DMS 273 (cell line): ENCODE data around the gene MTCL1.

ENCODE experiments used
- DNase-seq: peaks from one replicate; lab custom pipeline; 2025; ENCODE audit not compliant: unreplicated experiment; lab: John Stamatoyannopoulos, UW

MTCL1 gene

DNA sequence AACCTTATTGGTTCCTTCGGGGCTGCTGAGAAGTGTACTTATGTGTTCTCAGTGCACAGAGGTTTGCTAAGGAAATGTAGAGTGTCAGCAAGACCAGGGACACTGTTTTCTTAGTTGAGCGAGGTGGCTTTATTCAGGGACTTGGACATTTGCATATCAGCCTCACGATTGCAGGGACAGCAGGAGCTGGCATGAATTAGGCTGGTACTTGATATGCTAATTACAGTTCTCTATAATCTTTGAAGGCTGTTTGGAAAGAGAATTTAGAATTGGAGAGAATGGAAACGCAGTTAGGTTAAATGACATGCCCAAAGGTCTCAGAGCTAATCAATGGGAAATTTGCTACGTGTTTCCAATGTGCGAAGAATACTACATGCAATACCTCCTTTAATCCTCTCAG lies 18.7 kb upstream of the MTCL1 start:
- DNase-seq, result peak; percentile 72

DNA sequence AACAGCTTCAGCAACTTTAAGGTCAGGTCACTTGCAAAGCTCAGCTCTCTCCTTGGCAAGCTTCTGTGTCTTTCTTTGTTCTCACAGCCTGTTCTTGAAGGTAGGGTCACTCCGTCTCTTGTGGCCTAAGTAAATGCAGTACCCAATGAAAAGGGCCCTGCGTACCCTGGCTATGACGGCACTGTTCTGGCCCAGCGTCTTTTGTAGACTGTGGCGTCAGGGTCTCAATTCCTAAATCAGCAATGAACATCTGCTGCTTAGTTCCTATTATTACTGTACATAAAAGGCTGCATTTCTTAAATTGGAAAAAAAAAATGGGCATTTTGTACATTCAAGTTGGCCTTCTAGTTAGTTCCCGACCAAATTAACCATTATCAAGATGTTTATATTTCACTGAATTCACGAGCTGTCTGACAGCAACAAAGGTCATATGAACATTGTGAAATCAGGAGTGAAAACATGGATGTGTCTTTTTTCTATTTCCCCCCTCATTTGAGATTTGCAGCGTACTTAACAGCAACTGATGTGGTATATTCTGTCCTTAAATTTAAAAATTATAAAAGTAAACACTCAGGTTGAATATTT lies 17.0 kb upstream of the MTCL1 start:
- DNase-seq, result peak; percentile 60

DNA sequence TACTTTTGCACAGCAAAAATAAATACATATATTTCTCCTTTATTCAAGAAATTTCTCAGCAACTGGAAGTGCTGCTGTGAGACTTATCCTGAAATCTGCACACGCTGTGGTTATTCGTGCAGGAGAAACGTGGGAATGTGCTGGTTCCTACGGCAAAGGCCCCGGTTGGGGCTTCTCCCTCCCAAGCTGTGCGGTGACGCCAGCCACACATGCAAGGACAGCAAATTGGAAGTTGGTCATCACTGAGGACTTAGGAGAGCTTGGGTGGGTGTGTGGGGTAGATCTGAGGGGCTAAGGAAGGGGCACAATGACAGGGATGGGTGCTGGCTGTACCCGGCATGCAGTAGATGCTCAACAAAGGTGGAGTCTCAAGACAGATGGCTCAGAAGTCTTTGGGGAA lies 16.5 kb upstream of the MTCL1 start:
- DNase-seq, result no peak

DNA sequence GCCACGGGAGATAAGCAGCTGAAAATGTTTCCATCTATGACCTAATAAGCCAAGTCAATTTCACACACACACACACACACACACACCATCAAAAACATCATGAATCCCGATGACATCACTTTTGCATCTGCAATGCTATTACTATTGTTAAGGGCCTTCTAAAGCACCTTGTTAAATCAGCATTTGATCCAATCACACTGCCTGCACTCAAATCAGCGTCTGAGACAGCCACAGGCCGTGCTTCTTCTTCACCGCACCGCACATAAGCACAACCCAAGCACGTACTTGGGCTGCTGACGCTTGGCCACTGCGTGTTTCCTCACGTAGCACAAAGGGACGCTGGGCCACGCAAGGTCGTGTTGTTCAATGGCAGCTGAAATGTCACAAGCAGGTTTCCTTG lies 15.8 kb upstream of the MTCL1 start:
- DNase-seq, result no peak

DNA sequence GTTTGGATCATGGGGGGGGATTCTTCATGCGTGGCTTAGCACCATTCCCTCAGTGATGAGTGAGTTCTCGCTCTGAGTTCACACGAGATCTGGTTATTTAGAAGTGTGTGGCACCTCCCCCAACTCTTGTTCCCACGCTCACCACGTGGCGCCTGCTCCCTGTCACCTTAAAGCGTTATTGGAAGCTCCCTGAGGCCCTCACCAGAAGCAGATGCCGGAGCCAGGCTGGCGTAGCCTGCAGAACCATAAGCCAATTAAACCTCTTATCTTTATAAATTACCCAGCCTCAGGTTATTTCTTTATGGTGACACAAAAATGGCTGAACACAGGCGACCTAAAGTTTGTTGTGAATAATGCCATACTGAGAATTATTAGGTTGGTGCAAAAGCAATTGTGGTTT lies 10.5 kb upstream of the MTCL1 start:
- no peak for DNase-seq

DNA sequence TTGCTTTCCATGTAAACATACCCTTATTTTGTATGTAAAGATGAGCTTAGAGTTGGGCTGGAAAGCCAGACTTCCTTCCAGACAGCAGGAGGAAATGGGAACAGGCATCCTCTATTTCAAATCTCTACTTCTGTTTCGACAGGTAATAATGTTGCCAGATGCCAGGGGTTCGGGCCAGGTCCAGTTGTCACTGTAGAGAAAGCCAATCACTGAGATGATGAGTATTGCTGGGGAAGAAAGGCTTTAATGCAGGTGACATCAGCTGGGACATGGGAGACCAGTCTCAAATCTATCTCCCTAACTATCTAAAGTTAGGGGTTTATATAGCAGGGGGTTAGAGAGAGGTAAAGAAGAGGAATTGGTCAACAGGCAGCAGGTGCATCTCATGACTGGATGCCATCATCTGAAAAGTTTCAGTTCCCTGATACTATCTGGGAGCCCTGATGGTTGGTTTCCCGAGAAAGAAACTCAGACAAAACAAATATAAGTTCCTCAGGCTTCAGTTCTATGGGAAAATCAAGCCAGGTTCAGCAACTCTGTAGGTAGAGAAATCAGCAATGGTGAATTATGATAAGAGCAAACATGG lies 9.3 kb upstream of the MTCL1 start:
- no peak for DNase-seq

DNA sequence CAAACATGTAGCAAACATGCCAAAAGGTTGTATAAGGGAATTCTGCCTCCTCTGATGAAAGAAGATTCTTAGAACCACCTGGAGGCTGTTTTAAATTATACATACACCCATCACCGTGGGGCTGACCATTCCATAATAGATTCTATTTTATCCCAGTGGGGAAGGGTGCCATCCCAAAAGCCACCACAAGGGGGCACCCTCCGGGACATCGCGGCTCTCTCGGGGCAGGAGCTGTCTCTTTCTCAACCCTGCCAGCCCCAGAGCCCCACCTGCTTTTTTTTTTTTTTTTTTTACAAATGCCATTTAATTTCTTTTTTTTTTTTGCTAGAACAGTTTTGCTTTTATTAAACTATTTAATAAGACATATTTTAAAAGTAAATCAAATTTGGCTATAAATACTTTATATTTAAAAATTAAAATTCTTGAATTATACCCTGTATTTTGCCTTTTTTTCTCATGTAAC lies 8.6 kb upstream of the MTCL1 start:
- peak; percentile 88 for DNase-seq

DNA sequence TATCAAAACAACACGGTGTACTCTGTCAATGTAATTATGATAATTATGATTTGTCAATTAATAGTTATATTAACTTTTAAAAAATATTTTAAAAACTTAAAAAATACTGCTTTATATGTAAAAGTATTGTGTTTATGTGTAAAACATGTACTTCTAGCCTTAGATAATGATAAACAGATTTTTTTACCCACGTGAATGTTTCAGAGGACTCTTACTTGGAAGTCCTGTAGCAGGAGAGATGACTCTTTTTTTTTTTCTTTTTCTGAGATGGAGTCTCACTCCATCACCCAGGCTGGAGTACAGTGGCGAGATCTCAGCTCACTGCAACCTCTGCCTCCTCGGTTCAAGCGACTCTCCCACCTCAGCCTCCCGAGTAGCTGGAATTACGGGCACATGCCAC lies 6.2 kb upstream of the MTCL1 start:
- DNase-seq, result no peak

DNA sequence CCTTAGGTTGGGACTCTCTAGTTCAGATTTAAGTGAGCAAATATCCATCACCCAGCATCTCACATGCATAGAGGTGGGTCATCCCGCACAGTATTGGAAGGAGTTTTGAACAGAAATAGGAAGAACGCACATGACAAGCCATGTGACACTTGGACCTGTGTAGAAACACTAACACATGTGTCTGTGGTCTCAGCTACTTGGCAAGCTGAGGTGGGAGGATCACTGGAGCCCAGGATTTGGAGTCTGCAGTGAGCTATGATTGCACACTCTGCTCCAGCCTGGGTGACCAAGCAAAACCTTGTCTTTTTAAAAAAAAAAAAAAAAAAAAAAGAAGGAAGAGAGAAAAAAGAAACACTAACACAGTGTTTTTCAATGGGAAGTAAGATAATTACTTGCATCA lies 5.4 kb upstream of the MTCL1 start:
- DNase-seq, result no peak

DNA sequence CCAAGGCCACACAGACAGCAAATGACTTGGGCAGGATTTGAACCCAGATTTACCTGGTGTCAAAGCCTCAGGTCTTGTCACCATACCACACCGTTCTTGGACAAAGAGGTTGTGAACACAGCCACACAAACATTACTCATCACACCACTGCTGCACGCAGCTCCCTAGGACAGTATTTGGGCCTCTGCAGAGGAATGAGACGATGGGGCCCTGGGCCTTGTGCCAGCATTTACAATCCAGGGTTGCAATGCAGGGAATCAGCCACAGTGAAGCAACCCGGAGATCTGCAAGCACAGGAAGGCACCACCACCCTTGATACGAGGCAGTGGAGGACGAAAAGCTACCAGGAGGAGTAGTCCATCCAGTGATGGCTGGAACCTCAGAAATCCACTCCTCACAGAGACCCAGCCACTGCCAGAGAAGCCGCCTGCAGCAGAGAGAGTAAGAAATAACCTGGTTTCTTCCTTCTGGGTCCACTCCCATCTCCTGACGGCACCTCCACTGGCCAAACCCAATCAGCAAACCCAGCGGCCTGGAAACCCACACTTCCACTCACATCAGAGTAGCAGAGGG lies 3.7 kb upstream of the MTCL1 start:
- DNase-seq, result peak; percentile 50

DNA sequence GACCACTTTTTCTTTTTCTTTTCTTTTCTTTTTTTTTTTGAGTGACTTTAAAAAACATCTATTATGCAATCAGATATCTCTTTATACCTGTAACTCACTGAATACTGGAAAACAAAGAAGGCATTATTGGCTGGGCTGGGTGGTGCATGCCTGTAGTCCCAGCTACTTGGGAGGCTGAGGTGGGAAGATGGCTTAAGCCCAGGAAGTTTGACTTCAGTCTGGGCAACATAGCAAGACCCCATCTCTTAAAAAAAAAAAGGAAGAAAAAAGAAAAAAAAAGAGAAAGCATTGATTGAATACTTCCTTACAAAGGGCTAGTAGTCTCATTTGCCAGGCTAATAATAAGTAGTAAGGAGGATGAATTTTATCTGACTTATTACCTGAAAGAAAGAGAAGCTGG lies 2.7 kb upstream of the MTCL1 start:
- no peak for DNase-seq

DNA sequence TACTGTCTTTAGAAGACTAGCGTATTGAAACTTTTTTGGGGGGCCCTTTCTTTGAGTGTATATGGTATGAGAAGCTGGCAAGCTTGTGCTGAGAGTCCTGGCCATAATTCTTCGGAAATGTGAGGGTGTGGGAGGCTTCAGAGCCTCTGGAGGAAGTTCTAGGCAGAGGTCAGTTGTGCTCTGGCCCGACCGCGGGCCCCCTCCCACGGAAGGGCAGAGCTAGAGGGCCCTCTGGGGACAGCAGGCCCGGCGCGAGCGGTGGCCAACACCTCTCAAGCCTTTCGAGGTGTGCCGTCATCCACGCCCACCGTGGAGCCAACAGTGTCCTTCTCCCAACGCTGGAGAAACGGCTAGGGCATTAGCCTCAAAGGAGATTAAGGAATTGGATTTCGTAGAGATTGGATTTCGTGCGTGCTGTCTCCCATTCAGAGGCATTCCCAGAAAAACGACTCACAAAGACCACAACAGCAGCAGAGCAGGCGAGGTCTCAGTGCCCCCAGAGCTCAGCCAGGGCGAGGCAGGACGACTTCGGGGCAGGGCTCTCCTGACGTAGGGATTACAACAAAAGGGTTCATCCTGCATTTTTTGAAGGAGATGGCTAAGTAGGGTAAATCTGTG lies 2.2 kb upstream of the MTCL1 start:
- no peak for DNase-seq

DNA sequence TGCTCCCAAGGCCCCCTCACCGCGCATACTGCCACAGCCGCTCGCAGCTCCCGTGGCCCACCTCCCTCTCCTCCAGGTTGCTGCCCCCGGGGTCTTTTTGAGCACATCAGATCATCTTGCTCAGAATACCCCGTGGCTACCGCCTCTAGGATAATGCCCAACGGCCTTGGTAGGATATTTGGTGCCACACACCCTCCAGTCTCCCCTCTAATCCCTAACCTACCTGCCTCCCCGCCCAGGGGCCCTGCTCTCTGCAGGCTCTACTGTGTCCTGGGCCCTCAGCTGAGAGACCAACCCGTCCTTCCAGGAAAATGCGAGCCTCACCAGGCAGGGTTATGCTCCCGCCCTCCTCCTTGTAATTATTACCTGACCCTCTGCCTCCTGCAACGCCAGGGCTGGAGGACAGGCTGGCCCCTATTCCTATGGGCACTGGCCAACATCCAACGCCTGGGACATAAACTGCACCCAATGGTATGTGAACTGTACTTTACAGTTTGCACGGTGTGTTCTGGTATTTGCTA lies 1.5 kb upstream of the MTCL1 start:
- no peak for DNase-seq

DNA sequence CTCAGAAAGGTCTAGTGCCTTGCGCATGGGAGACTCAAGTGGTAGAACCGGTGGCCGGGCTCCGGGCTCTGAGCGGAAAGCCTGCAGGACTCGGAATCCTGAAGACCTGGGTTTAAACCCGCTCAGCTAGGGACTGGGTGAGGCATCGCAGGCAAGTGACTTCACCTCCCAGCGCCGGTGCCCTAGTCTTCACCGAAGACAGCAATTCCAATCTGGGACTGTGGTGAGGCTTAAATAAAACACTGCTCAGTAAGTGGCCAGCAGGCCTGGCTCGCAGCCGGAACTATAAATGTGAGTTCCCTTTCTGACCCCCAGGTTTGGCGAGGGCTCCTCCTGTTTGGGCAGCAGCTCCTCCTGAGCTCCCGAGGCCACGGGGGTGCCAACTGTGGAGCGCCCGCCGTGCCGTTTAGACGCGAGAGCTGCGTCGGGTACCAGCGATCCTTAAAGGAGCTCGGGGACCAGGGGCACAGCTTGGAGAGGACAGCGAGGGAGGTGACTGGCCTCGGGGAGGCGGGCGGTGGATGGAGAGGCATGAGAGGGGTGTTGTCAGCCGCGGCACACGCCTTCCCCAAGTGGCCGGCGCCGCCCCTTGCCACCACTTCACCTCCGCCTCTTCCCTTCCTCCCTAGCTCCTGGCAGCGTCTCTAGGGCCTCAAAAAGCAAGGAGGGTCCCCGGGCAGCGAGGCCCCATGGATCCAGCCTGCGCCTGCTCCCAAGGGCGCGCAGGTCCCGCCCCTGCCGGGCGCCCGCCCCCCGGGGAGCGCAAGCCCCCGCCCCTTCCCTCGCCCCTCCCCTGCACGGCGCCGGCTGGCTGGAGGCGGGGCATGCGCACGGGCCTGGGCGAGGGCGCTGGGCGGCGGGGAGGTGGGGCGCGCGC lies 757 bp upstream of the MTCL1 start:
- peak; percentile 95 for DNase-seq

DNA sequence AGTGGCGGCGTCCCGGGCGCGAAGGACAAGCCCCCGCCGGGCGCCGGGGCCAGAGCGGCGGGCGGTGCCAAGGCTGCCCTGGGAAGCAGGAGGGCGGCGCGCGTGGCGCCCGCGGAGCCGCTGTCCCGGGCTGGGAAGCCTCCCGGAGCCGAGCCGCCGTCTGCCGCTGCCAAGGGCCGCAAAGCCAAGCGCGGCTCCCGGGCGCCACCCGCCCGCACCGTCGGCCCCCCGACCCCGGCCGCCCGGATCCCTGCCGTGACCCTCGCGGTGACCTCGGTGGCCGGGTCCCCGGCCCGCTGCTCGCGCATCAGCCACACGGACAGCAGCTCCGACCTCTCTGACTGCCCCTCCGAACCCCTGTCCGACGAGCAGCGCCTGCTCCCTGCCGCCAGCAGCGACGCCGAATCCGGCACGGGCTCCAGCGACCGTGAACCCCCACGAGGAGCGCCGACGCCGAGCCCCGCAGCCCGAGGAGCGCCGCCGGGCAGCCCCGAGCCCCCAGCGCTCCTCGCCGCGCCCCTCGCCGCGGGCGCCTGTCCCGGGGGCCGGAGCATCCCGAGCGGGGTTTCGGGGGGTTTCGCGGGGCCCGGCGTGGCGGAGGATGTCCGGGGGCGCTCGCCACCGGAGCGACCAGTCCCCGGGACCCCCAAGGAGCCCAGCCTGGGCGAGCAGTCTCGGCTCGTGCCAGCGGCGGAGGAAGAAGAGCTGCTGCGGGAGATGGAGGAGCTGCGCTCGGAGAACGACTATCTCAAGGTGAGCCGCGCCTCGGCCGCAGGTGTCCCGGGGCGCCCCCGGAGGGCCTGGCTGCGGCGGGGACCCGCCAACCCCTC lies 820 bp downstream of the MTCL1 start:
- DNase-seq, result peak; percentile 72

DNA sequence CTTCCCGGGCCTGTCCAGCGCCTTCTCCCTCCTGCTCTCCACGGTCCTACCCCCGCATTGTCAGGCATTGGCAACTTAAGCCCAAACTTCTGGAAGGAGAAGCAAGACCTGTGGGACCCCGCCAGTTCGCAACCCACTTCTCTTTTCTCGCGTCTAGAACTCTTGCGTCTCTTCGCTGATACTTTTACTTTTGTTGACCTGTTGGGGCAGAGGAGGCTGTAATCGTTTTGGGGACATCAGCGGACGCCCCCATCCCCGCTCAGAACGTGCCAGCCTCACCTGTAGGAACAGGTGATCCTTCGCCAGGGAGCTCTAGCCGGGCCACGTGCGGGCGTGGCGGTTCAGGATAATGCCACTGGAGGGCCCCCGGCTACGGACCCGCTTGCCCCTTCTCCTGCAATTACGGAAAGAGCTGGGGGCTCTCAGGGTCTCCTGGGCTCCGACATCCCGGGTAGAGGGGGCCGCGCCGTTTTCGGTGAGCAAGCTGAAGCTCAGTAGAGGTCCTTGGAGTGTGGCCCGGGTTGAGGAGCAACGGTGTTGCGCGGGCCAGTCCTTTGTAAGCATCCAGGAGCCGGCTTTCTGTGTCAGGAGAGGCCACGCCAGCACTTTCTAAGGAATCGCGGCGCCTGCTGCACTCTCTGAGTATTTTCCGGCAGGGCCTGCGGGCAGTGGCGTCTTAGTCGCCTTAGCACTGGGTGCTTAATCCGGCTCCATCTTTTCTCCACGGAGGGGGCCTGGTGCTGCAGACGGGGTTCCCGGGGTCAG lies 1.6 kb downstream of the MTCL1 start:
- peak; percentile 88 for DNase-seq

DNA sequence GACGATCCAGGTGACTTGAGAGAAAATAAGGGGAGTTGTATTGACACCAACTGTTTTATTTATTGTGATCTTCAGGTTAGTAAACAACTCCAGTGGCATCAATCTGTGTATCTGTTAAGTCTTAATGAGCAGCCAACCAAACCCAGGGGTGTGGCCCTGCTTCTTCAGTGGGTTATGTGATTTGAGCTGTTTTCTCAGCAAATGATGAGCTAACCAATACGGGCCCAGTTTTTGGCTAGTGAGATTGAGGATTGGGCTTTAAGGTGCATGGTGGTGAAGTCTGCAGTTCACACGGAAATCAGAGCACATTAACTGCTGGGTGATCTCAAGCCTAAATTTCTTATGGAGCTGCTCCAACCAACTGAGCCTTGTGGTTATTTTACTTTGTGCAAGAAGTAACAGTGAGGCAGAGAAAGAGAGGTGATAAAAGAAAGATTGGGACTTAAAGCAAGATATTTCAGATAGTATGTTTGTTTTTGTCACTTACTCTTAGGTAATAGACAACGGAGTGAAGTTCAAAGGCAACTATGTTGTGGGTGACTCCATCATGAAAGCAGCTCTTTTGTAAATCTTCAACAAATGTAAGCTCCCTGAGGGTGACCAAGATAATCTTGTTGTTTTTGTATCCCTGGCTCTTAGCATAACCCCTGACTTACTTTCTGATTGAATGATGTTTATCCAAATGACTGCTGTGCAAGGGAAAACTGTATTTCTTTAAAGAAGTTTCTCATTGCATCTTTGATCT lies 2.4 kb downstream of the MTCL1 start:
- DNase-seq, result peak; percentile 85

DNA sequence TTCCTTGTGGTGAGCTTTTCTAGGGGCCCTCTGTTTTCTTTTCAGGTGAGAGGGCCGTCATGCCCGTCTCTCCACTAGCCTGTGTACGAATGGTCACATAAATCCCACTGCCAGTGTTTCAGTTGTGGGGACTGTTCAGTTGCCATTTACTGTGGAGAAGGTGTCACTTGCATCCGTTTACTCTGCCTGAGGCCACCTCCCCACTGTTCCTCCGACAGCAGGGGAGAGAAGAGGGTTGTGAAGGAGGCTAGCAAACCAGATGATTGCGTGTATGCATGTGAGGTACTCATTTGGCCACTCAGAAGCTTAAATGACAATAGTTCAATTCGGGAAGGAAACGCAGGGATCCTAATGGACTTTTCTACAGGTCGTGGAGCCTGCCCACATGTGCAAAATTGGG lies 3.3 kb downstream of the MTCL1 start:
- DNase-seq, result no peak
